Panc1 (cell line): ENCODE results near the gene PRKAG2. TPM values are rescaled to one million over a fixed set of nuclear protein-coding genes. Genes with fewer than 3 reads are reported as not detected.

ENCODE experiments used
- ATAC-seq: fragments of 200-7000 bp; cut with Tn5 transposase; 2 replicates; pipeline ENCODE4 v1.9.1; 2020; ENCODE audit warnings: mild to moderate bottlenecking, moderate library complexity
- BruUV-seq: library from RNA; stranded (reverse); fragments of 400-500 nt; replicated peaks from 2 replicates; lab custom pipeline; 2021; lab: Mats Ljungman, UMichigan
- CTCF ChIA-PET: fragments of 300-600 bp; sonication (Branson Sonifier 250); formaldehyde crosslinking; loops from one replicate; lab custom pipeline; 2022; ENCODE audit warnings: antibody characterized with exemption; lab: Charles Lee
- POLR2A ChIA-PET: fragments of 300-600 bp; sonication (Branson Sonifier 250); formaldehyde crosslinking; loops from one replicate; lab custom pipeline; 2022; ENCODE audit warnings: antibody characterized with exemption; lab: Charles Lee
- DNase-seq: peaks from one replicate; pipeline ENCODE4 v3.0.0-alpha.2; 2010; ENCODE audit warnings: low read depth, low spot score
- H3K27ac ChIP-seq: 2 replicates; pipeline ENCODE4 v1.5.1; 2011; ENCODE audit warnings: mild to moderate bottlenecking, low read length, inconsistent platforms
- H3K27me3 ChIP-seq: fragments of 200-500 bp; sonication (Bioruptor generic); 2 replicates; pipeline ENCODE4 v1.6.0; 2014; ENCODE audit warnings: low read length, inconsistent platforms; ENCODE audit not compliant: control insufficient read depth, insufficient read depth
- H3K36me3 ChIP-seq: fragments of 200-500 bp; sonication (Bioruptor generic); 2 replicates; pipeline ENCODE4 v1.5.1; 2014; ENCODE audit warnings: inconsistent platforms, mild to moderate bottlenecking, low read length, moderate library complexity; ENCODE audit not compliant: control insufficient read depth, insufficient read depth
- H3K4me1 ChIP-seq: 2 replicates; pipeline ENCODE4 v1.5.1; 2011; ENCODE audit warnings: inconsistent platforms, mild to moderate bottlenecking, low read length, moderate library complexity; ENCODE audit not compliant: control insufficient read depth, insufficient read depth
- H3K4me3 ChIP-seq, 2 experiments: 2 replicates each; pipeline ENCODE4 v1.5.1; 2011 to 2012; ENCODE audit warnings: low read depth in 2 of 2, low read length in 2 of 2, mild to moderate bottlenecking in 2 of 2, inconsistent platforms in 1 of 2, moderate library complexity in 1 of 2
- H3K9me3 ChIP-seq: fragments of 200-500 bp; sonication (Bioruptor generic); 2 replicates; pipeline ENCODE4 v1.5.1; 2014; ENCODE audit warnings: low read depth, mild to moderate bottlenecking, inconsistent platforms, low read length, moderate library complexity; ENCODE audit not compliant: control insufficient read depth, insufficient read depth
- CTCF ChIP-seq: fragments of 450-650 bp; IDR thresholded peaks from 2 replicates; pipeline ENCODE4 v1.5.1; 2017; ENCODE audit warnings: mild to moderate bottlenecking
- POLR2AphosphoS5 ChIP-seq: IDR thresholded peaks from 2 replicates; pipeline ENCODE4 v1.6.1; 2012; ENCODE audit warnings: mild to moderate bottlenecking, low read depth, low read length, moderate library complexity
- REST ChIP-seq, 2 experiments: IDR thresholded peaks; 2 replicates each; pipeline ENCODE4 v1.6.1; 2011 to 2012; ENCODE audit warnings: low read depth in 2 of 2, control low read depth in 1 of 2, low read length in 1 of 2, mild to moderate bottlenecking in 1 of 2, moderate library complexity in 1 of 2; ENCODE audit not compliant: insufficient read depth in 1 of 2
- SIN3A ChIP-seq: IDR thresholded peaks from 2 replicates; pipeline ENCODE4 v1.6.1; 2012; ENCODE audit warnings: low read depth, mild to moderate bottlenecking, low read length, moderate library complexity, borderline replicate concordance; ENCODE audit not compliant: insufficient read depth
- TCF7L2 ChIP-seq: IDR thresholded peaks from 2 replicates; pipeline ENCODE4 v1.6.1; 2011; ENCODE audit warnings: mild to moderate bottlenecking, low read depth, low read length, inconsistent platforms
- in situ Hi-C: cut with HindIII; loops from 2 replicates; pipeline ENCODE4 v1.10.0; 2016; ENCODE audit warnings: low sequenced_read_pairs, low pct_unique_long_range_greater_than_20kb
- intact Hi-C: fragments of 100-400 bp; cut with micrococcal nuclease; formaldehyde crosslinking; loops from one replicate; pipeline ENCODE4 v1.10.0; 2022; ENCODE audit not compliant: unreplicated experiment
- total RNA-seq: library from RNA; stranded (reverse); gene quantifications from one replicate; pipeline ENCODE4 v1.2.1, GENCODE V29; 2021; ENCODE audit not compliant: unreplicated experiment

Gene PRKAG2
- total RNA-seq, 1 experiment from 2014 or later, result 71.6 TPM

GRCh38 chr7:151752816-151753595 is 123.9 kb downstream of the PRKAG2 start:
- ATAC-seq, result no peak
- CTCF ChIA-PET, result no interaction called here
- no peak for TF ChIP-seq SIN3A
- no peak for TF ChIP-seq TCF7L2
- TF ChIP-seq POLR2AphosphoS5, result no peak
- TF ChIP-seq CTCF, result no peak
- no peak for TF ChIP-seq REST (IDR thresholded peaks at IDR 0.05; ENCODE audit: insufficient read depth in 1 of 2, low read depth in 2 of 2, low read length in 1 of 2)
- no peak for DNase-seq
- H3K4me3 ChIP-seq, result no peak overlapping the region
- intact Hi-C loops (loop anchor here (10.0 kb wide), 1 partner anchor 298 kb away; no protein-coding TSS in a partner anchor), in situ Hi-C loops (no loop called here)
- BruUV-seq, result no TSS peak
- no peaks in the 10 kb centered on the region for H3K27me3 ChIP-seq
- peaks cover 40% of the 10 kb centered on the region for H3K4me1 ChIP-seq
- H3K27ac ChIP-seq, result peak overlapping the region; percentile 92
- H3K9me3 ChIP-seq, result no peaks in the 10 kb centered on the region
- no peaks in the 10 kb centered on the region for H3K36me3 ChIP-seq
- POLR2A ChIA-PET, result no interaction called here

- TF ChIP-seq REST (IDR thresholded peaks at IDR 0.05; ENCODE audit: insufficient read depth in 1 of 2, low read depth in 2 of 2, low read length in 1 of 2) (no peak), POLR2AphosphoS5 (no peak), TCF7L2 (no peak), SIN3A (no peak), CTCF (no peak)
- in situ Hi-C loops (no loop called here), intact Hi-C loops (loop anchor here (10.0 kb wide), 1 partner anchor 297 kb away; no protein-coding TSS in a partner anchor)
Observed at GRCh38 chr7:151752037-151752436, 124.9 kb downstream of the PRKAG2 start.

More at GRCh38 chr7:151752037-151752436, 124.9 kb downstream of the PRKAG2 start:
- ATAC-seq, result no peak
- no TSS peak for BruUV-seq
- Histone ChIP-seq H3K27me3 (no peaks in the 10 kb centered on the region), H3K27ac (peak overlapping the region; percentile 92; the same call in 1 of the 2 replicates), H3K4me1 (peaks cover 32% of the 10 kb centered on the region), H3K9me3 (no peaks in the 10 kb centered on the region), H3K4me3 (no peak overlapping the region), H3K36me3 (no peaks in the 10 kb centered on the region)
- ChIA-PET CTCF (no interaction called here), POLR2A (no interaction called here)
- no peak for DNase-seq
